HepG2 (cell line): ENCODE results near the gene RETREG2. TPM values are rescaled to one million over a fixed set of nuclear protein-coding genes. Genes with fewer than 3 reads are reported as not detected.

ENCODE experiments used
- AHR ChIP-seq: IDR thresholded peaks from 2 replicates; pipeline ENCODE4 v1.6.1; 2018; ENCODE audit warnings: missing genetic modification reagents, missing compliant biosample characterization
- ARID2 ChIP-seq: sonication (generic); formaldehyde crosslinking; IDR thresholded peaks from 2 replicates; pipeline ENCODE4 v1.8.1; 2022; ENCODE audit warnings: mild to moderate bottlenecking, missing genetic modification reagents, borderline replicate concordance
- ASH2L ChIP-seq: fragments of 300-600, 200-600 bp; sonication (generic); IDR thresholded peaks from 2 replicates; pipeline ENCODE4 v1.7.0; 2017; ENCODE audit warnings: low read depth, mild to moderate bottlenecking, moderate library complexity, mixed read lengths, low read length; ENCODE audit not compliant: insufficient read length
- CEBPG ChIP-seq: IDR thresholded peaks from 2 replicates; pipeline ENCODE4 v1.6.1; 2016
- ELK4 ChIP-seq: sonication (generic); formaldehyde crosslinking; IDR thresholded peaks from 2 replicates; pipeline ENCODE4 v1.9.0; 2021; ENCODE audit warnings: missing genetic modification reagents, borderline replicate concordance
- FOXJ3 ChIP-seq: sonication (generic); formaldehyde crosslinking; IDR thresholded peaks from 2 replicates; pipeline ENCODE4 v1.4.0; 2020; ENCODE audit warnings: missing genetic modification reagents, mild to moderate bottlenecking, borderline replicate concordance
- IKZF4 ChIP-seq: sonication (generic); formaldehyde crosslinking; IDR thresholded peaks from 2 replicates; pipeline ENCODE4 v1.5.1; 2020; ENCODE audit warnings: borderline replicate concordance, mild to moderate bottlenecking, low read depth, missing genetic modification reagents; ENCODE audit errors: not compliant biosample characterization
- JUNB ChIP-seq: sonication (generic); formaldehyde crosslinking; IDR thresholded peaks from 2 replicates; pipeline ENCODE4 v1.8.0; 2022; ENCODE audit warnings: missing genetic modification reagents, mild to moderate bottlenecking, borderline replicate concordance
- PCBP1 ChIP-seq: fragments of 200-400 bp; formaldehyde crosslinking; IDR thresholded peaks from 2 replicates; pipeline ENCODE4 v1.6.1; 2017; ENCODE audit warnings: mild to moderate bottlenecking, low read depth, low read length, borderline replicate concordance
- SP4 ChIP-seq: sonication (generic); formaldehyde crosslinking; IDR thresholded peaks from 2 replicates; pipeline ENCODE4 v1.8.1; 2023; ENCODE audit warnings: mild to moderate bottlenecking, missing genetic modification reagents
- TOE1 ChIP-seq: sonication (generic); formaldehyde crosslinking; IDR thresholded peaks from 2 replicates; pipeline ENCODE4 v1.4.0; 2020; ENCODE audit warnings: mild to moderate bottlenecking, missing genetic modification reagents
- TRIM22 ChIP-seq: fragments of 450-650 bp; IDR thresholded peaks from 2 replicates; pipeline ENCODE4 v1.6.1; 2017
- ZBTB25 ChIP-seq: IDR thresholded peaks from 2 replicates; pipeline ENCODE4 v1.6.1; 2018; ENCODE audit warnings: missing genetic modification reagents
- ZHX2 ChIP-seq, 2 experiments: sonication (generic) in 1 of 2; formaldehyde crosslinking in 1 of 2; IDR thresholded peaks; 2 replicates each; pipeline versions ENCODE4 v1.6.1 to v1.9.0; 2014 to 2022; ENCODE audit warnings: antibody characterized with exemption in 1 of 2, borderline replicate concordance in 1 of 2, inconsistent platforms in 1 of 2, low read depth in 1 of 2, missing genetic modification reagents in 1 of 2
- ZNF136 ChIP-seq: sonication (generic); formaldehyde crosslinking; IDR thresholded peaks from 2 replicates; pipeline ENCODE4 v1.8.1; 2022; ENCODE audit warnings: low read depth, mild to moderate bottlenecking, moderate library complexity, missing genetic modification reagents
- ZNF251 ChIP-seq: sonication (generic); formaldehyde crosslinking; IDR thresholded peaks from 2 replicates; pipeline ENCODE4 v1.9.0; 2021; ENCODE audit warnings: mild to moderate bottlenecking, missing genetic modification reagents
- ZNF816 ChIP-seq: sonication (generic); formaldehyde crosslinking; IDR thresholded peaks from 2 replicates; pipeline ENCODE4 v1.8.0; 2022; ENCODE audit warnings: missing genetic modification reagents, mild to moderate bottlenecking, borderline replicate concordance
- polyA plus RNA-seq, 8 experiments: library from polyadenylated mRNA; depleted of rRNA in 3 of 8; stranded (reverse) in 7 of 8; unstranded in 1 of 8; fragments of >200 nt; fragmentation: Illumina TruSeq in 4 of 8; extraction: Trizol in 4 of 8; gene quantifications; 2 replicates each; pipeline versions ENCODE4 v1.2.1 to v1.2.3, GENCODE V29; 2011 to 2016; ENCODE audit warnings: low read depth in 4 of 8, missing spikeins in 1 of 8, mixed read lengths in 1 of 8; ENCODE audit not compliant: insufficient read depth in 1 of 8
- total RNA-seq, 5 experiments: library from RNA; depleted of rRNA; stranded (reverse); fragments of >200 nt; fragmentation: Illumina TruSeq; extraction: Trizol; gene quantifications; 2 replicates each; pipeline ENCODE4 v1.2.3, GENCODE V29; 2016; ENCODE audit warnings: low read depth in 1 of 5

Gene RETREG2
- total and polyA plus RNA-seq, 2 of the 13 experiments (the other 11 are each of a cell fraction or from before 2014, with no cell fraction given), result 86.0 to 134 TPM

- no peak for TF ChIP-seq ZHX2 (IDR thresholded peaks at IDR 0.05; ENCODE audit: low read depth)
- TF ChIP-seq ZHX2 (CRISPR knock-in tag; IDR thresholded peaks at IDR 0.05; ENCODE audit: borderline replicate concordance), result no peak; the same call in 1 of the 2 replicates
- no peak for TF ChIP-seq FOXJ3 (CRISPR knock-in tag)
- TF ChIP-seq IKZF4 (CRISPR knock-in tag), result peak; percentile 93
- TF ChIP-seq AHR, result peak; percentile 57
- peak; percentile 96; the same call in 1 of the 2 replicates for TF ChIP-seq ZBTB25 (CRISPR knock-in tag)
- TF ChIP-seq ASH2L, result peak; percentile 22
- TF ChIP-seq ZNF251, result no peak
- peak; percentile 74; the same call in 1 of the 2 replicates for TF ChIP-seq JUNB (CRISPR knock-in tag)
- TF ChIP-seq ARID2, result no peak
- no peak for TF ChIP-seq TRIM22
- peak; percentile 27 for TF ChIP-seq CEBPG
- no peak for TF ChIP-seq PCBP1
- peak; percentile 99 for TF ChIP-seq SP4 (CRISPR knock-in tag)
- peak; percentile 84; the same call in 1 of the 2 replicates for TF ChIP-seq TOE1
- peak; percentile 84; the same call in 1 of the 2 replicates for TF ChIP-seq ELK4 (CRISPR knock-in tag)
- TF ChIP-seq ZNF136 (CRISPR knock-in tag), result no peak
- TF ChIP-seq ZNF816 (CRISPR knock-in tag), result peak; percentile 99
Measured at GRCh38 chr2:219176818-219177551, 1.1 kb upstream of the RETREG2 start, which contains the start of gene CNPPD1 (continued).
